Activated T-helper 9 cell treated with anti-CD3 and anti-CD28 coated beads, Interleukin-2, amount 50 U/mL, for 16 hours (primary cell): ENCODE results near the gene TMEM108.

Experiments
- DNase-seq: peaks from one replicate; pipeline ENCODE4 v3.0.0-alpha.2; 2020; ENCODE audit warnings: low read depth

The TMEM108 gene

GRCh38 chr3:133280586-133280985, 242.4 kb downstream of the TMEM108 start:
- DNase-seq: no peak

GRCh38 chr3:133282236-133282635, 244.0 kb downstream of the TMEM108 start:
- DNase-seq: no peak

- no peak for DNase-seq
These were observed 246.0 kb downstream of the TMEM108 start for GRCh38 chr3:133283958-133284807.

DNA sequence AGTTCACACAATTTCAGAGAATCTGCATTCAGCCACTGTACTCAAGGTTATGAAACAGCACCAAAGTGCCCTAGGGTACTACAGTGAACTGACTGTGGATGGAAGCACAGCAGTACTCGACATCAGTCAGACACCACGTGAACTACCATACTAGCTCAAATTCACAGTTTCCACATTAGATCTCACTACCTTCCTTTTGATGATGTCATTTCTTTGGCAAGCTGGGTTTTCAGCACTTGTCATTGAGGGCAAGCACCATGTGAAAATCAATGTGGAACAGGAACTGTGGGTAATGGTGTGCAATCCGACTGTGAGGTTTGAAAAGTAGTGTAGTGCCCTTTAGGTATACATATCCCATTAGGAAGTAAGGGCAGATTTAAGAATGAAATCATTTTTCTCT, 251.1 kb downstream of the TMEM108 start:
- DNase-seq: no peak

DNA sequence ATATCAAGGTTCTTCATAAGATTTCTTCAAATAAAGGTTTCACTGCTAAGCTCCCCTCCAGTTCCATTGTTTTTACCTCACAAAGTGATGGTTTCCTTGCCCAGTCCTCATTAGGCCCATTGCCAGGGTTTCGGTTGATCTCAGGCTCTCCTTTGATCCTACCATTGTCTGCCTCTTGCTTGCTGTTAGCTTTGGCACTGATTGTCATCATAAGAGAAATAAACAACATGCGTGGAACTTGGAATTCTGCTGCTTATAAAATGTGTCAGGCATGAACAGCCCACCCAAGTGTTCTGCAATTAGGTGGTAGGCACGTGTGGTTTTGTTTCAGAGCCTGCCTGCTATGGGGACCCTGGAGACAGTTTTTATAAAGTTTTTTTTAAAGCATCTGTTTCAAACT, 254.1 kb downstream of the TMEM108 start:
- no peak for DNase-seq

- no peak for DNase-seq
These were observed 255.4 kb downstream of the TMEM108 start for GRCh38 chr3:133293397-133294110.

- DNase-seq: no peak
These were observed 256.1 kb downstream of the TMEM108 start for GRCh38 chr3:133294253-133294652.

- no peak for DNase-seq
These were observed 257.2 kb downstream of the TMEM108 start for GRCh38 chr3:133295199-133295901.

DNA sequence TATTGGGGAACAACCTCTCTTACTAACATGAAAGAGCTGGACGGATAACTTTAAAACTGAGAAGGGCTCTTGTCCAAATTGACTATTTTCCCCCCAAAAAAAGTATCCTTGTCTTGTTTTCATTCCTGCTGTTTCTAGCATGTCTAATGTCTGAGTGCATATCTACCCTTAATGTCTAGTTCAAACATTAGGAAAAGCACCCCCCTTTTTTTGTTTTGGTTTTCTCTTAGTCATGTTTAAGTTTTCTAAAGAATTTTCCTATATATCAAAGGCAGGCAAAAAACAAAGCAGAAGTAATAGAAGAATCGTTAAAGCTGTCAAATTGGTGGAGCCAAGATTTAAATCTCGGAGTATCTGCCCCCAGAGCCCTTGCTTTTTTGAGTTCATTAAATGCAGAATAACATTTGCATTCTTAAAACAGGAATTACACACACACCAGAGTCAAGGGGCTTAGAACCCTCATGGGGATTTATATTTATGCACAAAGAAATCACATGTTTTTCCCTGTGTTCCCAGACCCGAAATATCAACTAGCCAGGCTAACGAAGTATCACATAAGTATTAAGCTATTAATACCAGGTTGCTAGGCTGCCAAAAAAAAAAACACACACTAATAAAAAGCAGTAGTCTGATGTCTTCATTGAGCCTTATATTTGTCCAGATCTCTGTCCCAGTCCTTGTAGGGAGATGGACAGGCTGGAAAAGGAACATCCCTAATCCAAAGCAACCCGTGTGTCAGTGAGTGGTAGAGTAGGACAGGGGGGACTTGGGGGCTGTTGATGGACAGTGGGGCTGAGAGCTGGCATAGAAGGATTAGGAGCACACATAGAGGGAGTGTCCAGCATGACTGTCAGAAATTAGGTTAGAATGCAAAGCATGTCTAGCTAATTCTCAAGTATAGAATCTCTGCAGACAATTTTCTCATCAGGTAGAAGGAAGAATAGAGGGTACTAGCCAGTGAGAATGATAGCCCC, 258.0 kb downstream of the TMEM108 start:
- no peak for DNase-seq

- no peak for DNase-seq
These were observed 258.8 kb downstream of the TMEM108 start for GRCh38 chr3:133296981-133297380.

- DNase-seq: no peak
These were observed 261.9 kb downstream of the TMEM108 start for GRCh38 chr3:133300102-133300501.

DNA sequence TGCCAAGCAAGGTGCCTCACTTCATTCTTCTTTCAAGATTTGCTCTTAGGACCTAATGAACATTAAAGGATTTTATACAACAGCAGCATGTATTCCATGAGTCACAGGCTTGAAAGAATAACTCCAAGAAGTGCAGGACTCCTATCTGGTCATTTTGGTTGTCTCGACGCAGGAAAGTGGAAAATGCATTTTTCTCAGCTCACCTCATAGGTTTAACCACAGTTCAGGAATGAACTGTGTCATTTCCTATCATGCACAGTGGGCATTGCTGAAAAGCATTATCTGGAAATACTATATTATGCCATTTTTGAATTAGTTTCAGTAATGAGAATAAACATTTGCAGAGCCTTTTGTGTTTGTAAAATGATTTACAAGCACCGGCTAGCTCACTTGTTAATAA, 263.0 kb downstream of the TMEM108 start:
- no peak for DNase-seq

DNA sequence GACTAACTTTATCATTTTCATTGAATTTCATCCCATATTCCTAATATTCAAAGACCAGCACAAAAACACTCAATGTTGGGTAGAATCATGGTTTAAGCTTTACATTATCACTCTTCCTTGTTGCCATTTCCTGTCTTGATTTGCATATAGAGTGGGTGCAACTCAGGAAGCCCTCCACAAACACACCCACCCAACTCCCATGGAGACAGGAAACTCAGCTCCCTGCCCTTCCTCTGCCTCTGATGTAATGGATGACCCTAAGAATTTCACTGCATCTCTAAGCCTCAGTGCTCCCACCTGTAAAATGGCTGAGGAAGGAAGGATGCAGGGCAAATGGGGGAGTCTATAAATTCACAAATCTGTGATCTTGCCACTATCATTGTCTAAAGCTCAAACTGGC, 263.5 kb downstream of the TMEM108 start:
- DNase-seq: no peak

- no peak for DNase-seq
These were observed 265.2 kb downstream of the TMEM108 start for GRCh38 chr3:133303430-133303829.

DNA sequence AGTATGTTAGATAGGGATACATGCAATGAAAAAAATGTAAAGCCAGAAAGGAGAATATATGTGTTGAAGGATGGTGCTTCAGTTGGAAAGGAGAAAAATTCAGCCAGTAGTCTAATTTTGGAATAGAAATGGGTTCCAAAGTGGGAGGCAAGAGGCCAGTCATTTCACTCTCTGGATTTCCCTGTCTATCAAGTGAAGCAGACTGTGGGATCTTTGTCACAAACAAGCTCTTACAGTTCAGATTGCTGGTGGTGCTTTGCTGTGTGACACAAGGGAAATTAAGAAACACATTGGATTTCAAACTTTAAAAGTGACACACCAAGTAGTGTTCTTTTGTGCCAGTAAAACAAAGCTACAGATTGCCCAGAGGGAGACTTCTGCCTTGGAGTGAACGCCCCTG, 279.7 kb downstream of the TMEM108 start:
- no peak for DNase-seq

GRCh38 chr3:133328373-133328772, 290.2 kb downstream of the TMEM108 start:
- no peak for DNase-seq

GRCh38 chr3:133329626-133330025, 291.4 kb downstream of the TMEM108 start:
- DNase-seq: no peak

GRCh38 chr3:133330065-133330464, 291.9 kb downstream of the TMEM108 start:
- no peak for DNase-seq

DNA sequence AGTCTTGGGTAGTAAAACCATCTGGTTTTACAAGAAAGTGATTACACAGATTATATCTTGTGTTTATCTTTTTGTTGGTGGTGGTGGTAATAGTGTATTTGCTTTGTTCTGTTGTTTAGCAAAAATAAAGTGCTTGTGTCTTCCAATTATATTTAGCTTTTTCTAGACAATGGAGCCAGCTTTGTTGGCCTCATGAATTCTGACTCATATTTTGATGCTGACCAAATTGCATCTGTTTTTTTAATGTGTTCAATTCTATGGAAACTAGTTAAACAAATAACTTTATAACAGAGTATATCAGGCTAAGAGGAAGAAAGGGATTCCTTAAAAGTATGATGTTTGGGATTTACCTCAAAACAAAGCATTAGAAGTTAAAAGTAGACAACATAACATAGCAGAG, 292.3 kb downstream of the TMEM108 start:
- DNase-seq: no peak

- no peak for DNase-seq
These were observed 316.5 kb downstream of the TMEM108 start for GRCh38 chr3:133354721-133355120.

- DNase-seq: no peak
These were observed 322.3 kb downstream of the TMEM108 start for GRCh38 chr3:133360476-133360875.

DNA sequence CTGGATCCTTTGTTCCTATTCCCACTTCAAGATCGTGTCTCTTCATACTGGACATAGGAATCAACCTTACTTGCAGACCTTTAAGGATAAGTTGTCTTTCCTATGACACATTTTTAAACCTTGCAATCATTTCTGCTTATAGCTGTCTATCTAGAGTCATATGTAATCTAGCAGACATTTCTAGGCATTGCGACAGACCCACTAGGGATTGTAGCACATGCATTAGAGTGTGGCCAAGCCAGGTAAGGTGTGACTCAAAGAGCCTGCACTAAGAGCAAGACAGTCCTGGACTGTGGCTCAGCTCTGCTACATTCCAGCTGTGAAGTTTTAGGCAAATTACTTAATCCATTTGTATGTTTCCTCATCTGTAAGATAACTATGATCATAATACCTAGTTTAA, 322.8 kb downstream of the TMEM108 start:
- no peak for DNase-seq
